Stimulated activated CD4-positive, alpha-beta T cell treated with anti-CD3 and anti-CD28 coated beads, Interleukin-15, amount 100 ng/mL, for 1 hour (primary cell): Measurements from ENCODE around the gene POLR1A.

Experiments
- DNase-seq, 2 donors: peaks; one replicate each; pipeline ENCODE4 v3.0.0-alpha.2; 2020; ENCODE audit warnings: low read depth in 1 of 2, low spot score in 1 of 2

POLR1A gene

GRCh38 chr2:86065512-86065911, 40.2 kb downstream of the POLR1A start:
- DNase-seq = no peak

GRCh38 chr2:86064006-86064405, 41.7 kb downstream of the POLR1A start:
- DNase-seq = no peak

- no peak for DNase-seq
These were observed 43.6 kb downstream of the POLR1A start for GRCh38 chr2:86062043-86062442.

- no peak for DNase-seq
These were observed 48.9 kb downstream of the POLR1A start for GRCh38 chr2:86056590-86057331.

- no peak for DNase-seq
These were observed 50.4 kb downstream of the POLR1A start for GRCh38 chr2:86055314-86055713.

- DNase-seq = no peak
These were observed 51.1 kb downstream of the POLR1A start for GRCh38 chr2:86054535-86055082.

GRCh38 chr2:86053166-86053565, 52.5 kb downstream of the POLR1A start:
- DNase-seq = no peak

- no peak for DNase-seq
These were observed 53.0 kb downstream of the POLR1A start for GRCh38 chr2:86052676-86053075.

GRCh38 chr2:86052265-86052664, 53.4 kb downstream of the POLR1A start:
- DNase-seq = no peak

GRCh38 chr2:86050301-86050700, 55.4 kb downstream of the POLR1A start:
- DNase-seq = no peak

GRCh38 chr2:86049529-86049928, 56.2 kb downstream of the POLR1A start:
- no peak for DNase-seq

- DNase-seq = no peak
These were observed 56.8 kb downstream of the POLR1A start for GRCh38 chr2:86048888-86049287.

- DNase-seq = no peak
These were observed 57.3 kb downstream of the POLR1A start for GRCh38 chr2:86048383-86048701.

GRCh38 chr2:86047575-86048382, 57.9 kb downstream of the POLR1A start:
- no peak for DNase-seq

- DNase-seq = no peak
These were observed 60.1 kb downstream of the POLR1A start for GRCh38 chr2:86045541-86045940.

GRCh38 chr2:86044614-86045013, 61.1 kb downstream of the POLR1A start:
- DNase-seq = no peak

- DNase-seq = no peak
These were observed 61.6 kb downstream of the POLR1A start for GRCh38 chr2:86044045-86044444.

- DNase-seq = no peak
These were observed 63.2 kb downstream of the POLR1A start for GRCh38 chr2:86042256-86043168.

- no peak for DNase-seq
These were observed 65.6 kb downstream of the POLR1A start for GRCh38 chr2:86039963-86040655.

- DNase-seq = no peak
These were observed 66.3 kb downstream of the POLR1A start for GRCh38 chr2:86039178-86039962.
